Activated B cell treated with CpG ODN at 0.5 μM for 24 hours (primary cell): ENCODE data around the gene HBS1L. TPM values are rescaled to one million over a fixed set of nuclear protein-coding genes. Genes with fewer than 3 reads are reported as not detected.
A peak's percentile ranks its signal among the peaks of the same experiment; 100 is the strongest.

ENCODE experiments used
- ATAC-seq: fragments of 200-7000 bp; cut with Tn5 transposase; one replicate; pipeline ENCODE4 v1.10.0; 2021; ENCODE audit warnings: low read depth, mild to moderate bottlenecking, moderate library complexity
- CTCF ChIA-PET: fragments of 350-600 bp; sonication (Branson Sonifier 250); formaldehyde crosslinking; loops from one replicate; lab custom pipeline; 2021; ENCODE audit warnings: antibody characterized with exemption; lab: Charles Lee
- POLR2A ChIA-PET: fragments of 350-600 bp; sonication (Branson Sonifier 250); formaldehyde crosslinking; loops from one replicate; lab custom pipeline; 2021; ENCODE audit warnings: antibody characterized with exemption; lab: Charles Lee
- DNase-seq: peaks from one replicate; pipeline ENCODE4 v3.0.0; 2022
- H3K27ac Mint-ChIP-seq: one replicate; pipeline ENCODE4 v1.8.0; 2020; ENCODE audit warnings: mixed read lengths
- H3K27me3 Mint-ChIP-seq: one replicate; pipeline ENCODE4 v1.8.0; 2021; ENCODE audit warnings: mixed read lengths
- H3K36me3 Mint-ChIP-seq: one replicate; pipeline ENCODE4 v1.8.0; 2021; ENCODE audit warnings: low read depth, mixed read lengths
- H3K4me1 Mint-ChIP-seq: one replicate; pipeline ENCODE4 v1.8.0; 2021; ENCODE audit warnings: mixed read lengths
- H3K4me3 Mint-ChIP-seq: one replicate; pipeline ENCODE4 v1.8.0; 2020; ENCODE audit warnings: mild to moderate bottlenecking, mixed read lengths
- H3K9me3 Mint-ChIP-seq: one replicate; pipeline ENCODE4 v1.8.0; 2020; ENCODE audit warnings: mixed read lengths
- intact Hi-C: fragments of 100-400 bp; cut with micrococcal nuclease; formaldehyde crosslinking; loops from one replicate; pipeline ENCODE4 v1.15.1; 2024
- total RNA-seq: library from RNA; stranded (reverse); gene quantifications from 2 replicates; pipeline ENCODE4 v1.2.3, GENCODE V29; 2022
- TF ChIP-seq, protein P1 (sequence below): fragments of 200-600 bp; IDR thresholded peaks from one replicate; pipeline ENCODE4 v1.8.0; 2022; ENCODE audit warnings: antibody characterized with exemption, mild to moderate bottlenecking

The HBS1L gene
- total RNA-seq, 1 donor from 2014 or later, result 67.5 TPM

- DNase-seq, result no peak
- peaks cover 14% of the 10 kb centered on the region for H3K4me1 Mint-ChIP-seq
- intact Hi-C loops, result loop anchor here (1.0 to 5.0 kb wide), 4 partner anchors 16 to 847 kb away; no protein-coding TSS in a partner anchor
- ChIA-PET POLR2A (interaction anchor here (0.7 to 0.8 kb wide), 2 partner anchors 19 to 1790 kb away, joined by 4 to 6 read pairs; no protein-coding TSS in a partner anchor), CTCF (interaction anchor here (0.7 to 1.4 kb wide), 3 partner anchors 10 to 161 kb away, joined by 3 to 4 read pairs (median 3); no protein-coding TSS in a partner anchor)
- no peak overlapping the region for H3K27ac Mint-ChIP-seq
- TF ChIP-seq, protein P1, sequence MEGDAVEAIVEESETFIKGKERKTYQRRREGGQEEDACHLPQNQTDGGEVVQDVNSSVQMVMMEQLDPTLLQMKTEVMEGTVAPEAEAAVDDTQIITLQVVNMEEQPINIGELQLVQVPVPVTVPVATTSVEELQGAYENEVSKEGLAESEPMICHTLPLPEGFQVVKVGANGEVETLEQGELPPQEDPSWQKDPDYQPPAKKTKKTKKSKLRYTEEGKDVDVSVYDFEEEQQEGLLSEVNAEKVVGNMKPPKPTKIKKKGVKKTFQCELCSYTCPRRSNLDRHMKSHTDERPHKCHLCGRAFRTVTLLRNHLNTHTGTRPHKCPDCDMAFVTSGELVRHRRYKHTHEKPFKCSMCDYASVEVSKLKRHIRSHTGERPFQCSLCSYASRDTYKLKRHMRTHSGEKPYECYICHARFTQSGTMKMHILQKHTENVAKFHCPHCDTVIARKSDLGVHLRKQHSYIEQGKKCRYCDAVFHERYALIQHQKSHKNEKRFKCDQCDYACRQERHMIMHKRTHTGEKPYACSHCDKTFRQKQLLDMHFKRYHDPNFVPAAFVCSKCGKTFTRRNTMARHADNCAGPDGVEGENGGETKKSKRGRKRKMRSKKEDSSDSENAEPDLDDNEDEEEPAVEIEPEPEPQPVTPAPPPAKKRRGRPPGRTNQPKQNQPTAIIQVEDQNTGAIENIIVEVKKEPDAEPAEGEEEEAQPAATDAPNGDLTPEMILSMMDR, result no peak
- peak; percentile 79 for ATAC-seq
- no peak overlapping the region for H3K4me3 Mint-ChIP-seq
- no peaks in the 10 kb centered on the region for H3K9me3 Mint-ChIP-seq
- H3K36me3 Mint-ChIP-seq, result peaks cover 14% of the 10 kb centered on the region
- no peaks in the 10 kb centered on the region for H3K27me3 Mint-ChIP-seq
These were observed 51.5 kb downstream of the HBS1L start for GRCh38 chr6:135002974-135003703.

DNA sequence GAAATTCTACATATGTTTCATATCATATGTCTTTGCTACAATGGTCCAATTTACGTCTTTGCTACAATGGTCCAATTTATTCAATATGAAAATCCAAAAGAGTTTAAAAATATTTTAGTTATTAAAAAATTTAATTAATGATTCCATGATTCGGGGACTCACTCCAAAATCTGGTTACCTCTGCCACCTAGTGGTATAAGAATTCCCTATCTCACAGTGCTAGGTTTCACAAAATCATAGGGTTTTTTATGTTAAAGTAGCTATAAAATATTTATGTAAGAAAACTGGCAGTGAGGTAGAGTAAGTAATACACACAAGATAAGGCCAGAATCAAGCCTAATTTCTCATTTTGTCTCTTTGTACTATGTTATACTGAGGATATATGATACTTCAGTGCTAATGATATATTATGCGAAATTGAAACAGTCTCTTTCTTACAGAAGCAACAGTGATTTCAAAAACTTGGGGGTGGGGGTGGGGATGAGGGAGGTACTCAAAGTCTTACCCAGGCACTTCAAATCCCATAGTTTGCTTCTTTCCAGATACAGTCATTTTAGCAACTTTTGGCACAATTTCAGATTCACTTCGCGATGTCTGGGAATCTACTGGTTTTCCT is 52.3 kb downstream of the HBS1L start:
- POLR2A ChIA-PET, result interaction anchor here (0.6 to 0.7 kb wide), 2 partner anchors 230 to 560 kb away, joined by 3 to 6 read pairs; no protein-coding TSS in a partner anchor

GRCh38 chr6:134999107-134999506 is 55.5 kb downstream of the HBS1L start:
- CTCF ChIA-PET, result no interaction called here
- Mint-ChIP-seq H3K27me3 (no peaks in the 10 kb centered on the region), H3K4me1 (peaks cover 7% of the 10 kb centered on the region), H3K36me3 (peaks cover 42% of the 10 kb centered on the region), H3K9me3 (no peaks in the 10 kb centered on the region), H3K27ac (no peak overlapping the region), H3K4me3 (no peak overlapping the region)
- intact Hi-C loops, result no loop called here
- ATAC-seq (no peak), DNase-seq (no peak)
- POLR2A ChIA-PET, result no interaction called here
- TF ChIP-seq, protein P1, result no peak

More for the DNA sequence above, 52.3 kb downstream of the HBS1L start:
- peak; percentile 37 for ATAC-seq
- Mint-ChIP-seq H3K27me3 (no peaks in the 10 kb centered on the region), H3K4me3 (no peak overlapping the region), H3K4me1 (peaks cover 7% of the 10 kb centered on the region), H3K36me3 (peaks cover 22% of the 10 kb centered on the region), H3K9me3 (no peaks in the 10 kb centered on the region), H3K27ac (no peak overlapping the region)
- TF ChIP-seq, protein P1, result no peak
- DNase-seq, result no peak
- intact Hi-C loops, result loop anchor here (1.0 to 5.0 kb wide), 4 partner anchors 16 to 846 kb away; no protein-coding TSS in a partner anchor
- CTCF ChIA-PET, result no interaction called here

- CTCF ChIA-PET, result interaction anchor here (1.1 kb wide), 1 partner anchor 15 kb away, joined by 3 read pairs; no protein-coding TSS in a partner anchor
- no peak overlapping the region for H3K4me3 Mint-ChIP-seq
These were observed 57.3 kb downstream of the HBS1L start for GRCh38 chr6:134997133-134997995.

More at GRCh38 chr6:134997133-134997995, 57.3 kb downstream of the HBS1L start:
- POLR2A ChIA-PET, result no interaction called here
- intact Hi-C loops, result no loop called here
- Mint-ChIP-seq H3K27me3 (no peaks in the 10 kb centered on the region), H3K9me3 (no peaks in the 10 kb centered on the region), H3K36me3 (peaks cover 51% of the 10 kb centered on the region), H3K27ac (no peak overlapping the region), H3K4me1 (peaks cover under 1% of the 10 kb centered on the region)
- no peak for DNase-seq
- ATAC-seq, result no peak
- TF ChIP-seq, protein P1, result no peak
